ENCODE measurements around the gene CUX1. TPM values are rescaled to one million over a fixed set of nuclear protein-coding genes. Genes with fewer than 3 reads are reported as not detected.
"Not testable (repeated sequence)": the region's sequence is repeated elsewhere in the genome, so short reads cannot be mapped to it uniquely, and the experiment has no call there.

Gene CUX1
- total RNA-seq, 1 donor from 2014 or later, result 46.5 TPM

DNA sequence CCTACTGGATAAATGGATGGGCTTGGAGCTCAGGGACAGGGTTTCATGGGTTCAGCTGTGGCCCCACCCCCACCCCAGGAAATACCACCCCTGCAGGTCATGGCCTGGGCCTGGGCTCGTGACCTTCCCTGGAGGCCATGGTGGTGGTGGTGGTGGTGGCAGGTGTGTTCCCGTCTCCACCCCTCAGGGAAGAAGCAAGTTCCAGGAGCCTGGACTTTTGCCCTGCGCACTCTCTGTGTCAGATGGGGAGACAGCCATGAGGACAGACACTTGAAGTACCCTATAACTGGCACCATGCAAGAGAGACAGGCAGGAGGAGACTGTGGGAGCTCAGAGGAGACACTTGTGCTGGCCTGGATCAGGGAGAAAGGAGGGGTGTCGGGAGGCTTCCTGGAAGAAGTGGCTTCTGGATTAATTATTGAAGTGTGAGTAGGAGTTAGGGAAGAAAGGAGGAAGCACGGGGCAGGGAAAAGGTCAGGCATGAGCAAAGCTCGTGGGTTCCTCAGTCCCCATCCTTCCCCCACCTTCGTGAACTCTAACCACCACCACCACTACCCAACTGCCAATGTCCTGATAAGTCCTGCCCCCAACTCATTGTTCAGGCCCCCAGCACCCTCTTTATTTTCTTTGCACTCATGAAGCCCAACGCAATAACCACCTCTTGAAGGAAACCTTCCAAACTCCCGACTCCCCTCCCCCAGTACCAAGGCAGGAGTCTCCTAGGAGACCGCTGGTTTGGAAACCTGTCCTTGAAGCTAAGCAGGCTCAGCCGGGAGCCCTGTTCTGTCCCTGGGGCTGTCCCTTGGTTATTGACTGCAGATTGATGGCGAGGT, 478.1 kb downstream of the CUX1 start:
- DNase-seq (ENCODE audit: low read depth), result peak; percentile 42

GRCh38 chr7:102296179-102296438, 478.7 kb downstream of the CUX1 start:
- DNase-seq (ENCODE audit: low read depth), result no peak

DNA sequence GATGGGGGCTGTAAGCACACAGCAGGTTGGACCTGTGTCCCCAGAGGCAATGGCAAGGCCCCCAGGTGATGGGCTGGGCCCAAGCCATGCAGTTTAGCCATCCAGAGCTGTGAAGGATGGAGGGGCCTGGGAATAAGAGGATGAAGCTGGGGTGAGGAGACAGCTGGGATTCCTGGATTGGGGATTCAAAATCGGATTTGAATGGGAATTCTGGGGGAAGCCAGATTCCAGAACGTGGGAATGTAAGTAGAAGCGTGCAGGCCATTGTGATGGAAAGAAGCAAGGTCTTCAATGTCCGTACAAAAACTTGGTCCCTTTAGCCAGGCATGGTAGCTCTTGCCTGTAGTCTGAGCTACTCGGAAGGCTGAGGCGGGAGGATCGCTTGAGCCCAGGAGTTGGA, 479.1 kb downstream of the CUX1 start:
- DNase-seq (ENCODE audit: low read depth), result no peak

GRCh38 chr7:102297487-102298218, 480.2 kb downstream of the CUX1 start:
- no peak for DNase-seq (ENCODE audit: low read depth)

GRCh38 chr7:102300643-102301221, 483.3 kb downstream of the CUX1 start:
- no peak for DNase-seq (ENCODE audit: low read depth)

- DNase-seq (ENCODE audit: low read depth), result not testable (repeated sequence)
Observed at GRCh38 chr7:102301367-102301766, 483.9 kb downstream of the CUX1 start.

- DNase-seq (ENCODE audit: low read depth), result no peak
Observed at GRCh38 chr7:102302025-102302424, 484.6 kb downstream of the CUX1 start.

DNA sequence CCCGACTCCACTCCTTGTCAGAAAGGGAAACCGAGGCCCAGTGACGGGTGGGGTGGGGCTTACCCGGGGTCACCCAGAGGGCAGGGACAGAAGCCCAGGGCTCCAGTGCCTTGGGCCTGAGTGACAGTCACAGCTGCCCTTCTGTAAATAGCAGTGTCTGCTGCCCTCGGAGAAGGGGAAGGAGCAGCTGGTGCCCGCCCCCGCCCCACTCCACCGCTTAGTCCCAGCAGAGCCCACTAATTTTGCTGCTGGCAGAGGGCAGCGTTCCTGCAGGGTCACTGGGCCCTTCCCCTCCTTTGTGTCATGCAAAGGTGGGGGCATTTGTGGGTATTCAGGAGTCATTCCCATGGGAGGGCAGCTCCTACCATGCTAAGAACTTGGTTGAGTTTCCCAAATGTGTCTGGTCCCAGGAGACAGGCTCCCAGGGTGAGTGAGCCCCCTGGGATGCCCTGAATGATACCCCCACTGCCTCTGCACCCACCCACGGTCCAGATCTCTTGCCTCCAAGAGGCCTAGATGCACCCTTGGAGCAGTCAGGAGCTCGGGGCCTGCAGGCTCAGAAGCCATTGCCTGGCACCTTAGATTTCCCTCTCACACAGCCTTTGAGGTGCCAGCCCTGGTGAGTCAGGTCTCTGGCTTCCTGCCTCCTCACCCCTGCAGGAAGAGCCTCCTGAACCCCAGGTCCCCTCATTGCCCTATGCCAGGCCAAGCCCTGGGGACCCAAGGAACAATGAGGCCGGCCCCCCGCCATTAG, 486.4 kb downstream of the CUX1 start:
- DNase-seq (ENCODE audit: low read depth), result peak; percentile 100

GRCh38 chr7:102304668-102305067, 487.2 kb downstream of the CUX1 start:
- DNase-seq (ENCODE audit: low read depth), result peak; percentile 91

DNA sequence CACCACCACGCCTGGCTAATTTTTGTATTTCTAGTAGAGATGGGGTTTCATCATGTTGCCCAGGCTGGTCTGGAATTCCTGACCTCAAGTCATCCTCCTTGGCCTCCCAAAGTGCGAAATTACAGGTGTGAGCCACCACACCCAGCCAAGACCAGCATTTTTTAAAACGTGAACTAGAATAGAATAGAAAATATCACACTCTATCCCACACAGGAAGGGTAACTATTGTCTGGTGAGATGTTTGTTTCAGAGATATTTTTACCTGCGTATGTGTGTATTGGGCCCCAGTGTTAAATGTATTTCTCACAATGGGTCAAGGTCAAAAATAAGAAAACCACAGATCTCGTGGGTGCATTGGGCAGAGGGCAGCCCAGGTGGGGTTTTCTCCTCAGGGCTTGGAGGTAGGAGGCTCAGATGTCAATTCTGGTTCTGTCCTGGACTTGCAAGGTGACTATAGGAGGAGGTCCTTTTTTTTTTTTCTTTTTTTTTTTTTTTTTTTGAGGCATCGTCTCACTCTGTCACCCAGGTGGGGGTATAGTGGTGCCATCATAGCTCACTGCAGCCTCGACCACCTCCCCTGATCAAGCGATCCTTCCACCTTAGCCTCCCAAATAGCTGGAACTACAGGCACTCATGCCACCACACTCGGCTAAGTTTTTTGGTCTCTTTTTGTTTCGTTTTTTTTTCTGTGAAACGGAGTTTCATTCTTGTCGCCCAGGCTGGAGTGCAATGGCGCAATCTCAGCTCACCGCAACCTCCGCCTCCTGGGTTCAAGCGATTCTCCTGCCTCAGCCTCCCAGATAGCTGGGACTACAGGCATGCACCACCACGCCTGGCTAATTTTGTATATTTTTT, 488.2 kb downstream of the CUX1 start:
- no peak for DNase-seq (ENCODE audit: low read depth)

DNA sequence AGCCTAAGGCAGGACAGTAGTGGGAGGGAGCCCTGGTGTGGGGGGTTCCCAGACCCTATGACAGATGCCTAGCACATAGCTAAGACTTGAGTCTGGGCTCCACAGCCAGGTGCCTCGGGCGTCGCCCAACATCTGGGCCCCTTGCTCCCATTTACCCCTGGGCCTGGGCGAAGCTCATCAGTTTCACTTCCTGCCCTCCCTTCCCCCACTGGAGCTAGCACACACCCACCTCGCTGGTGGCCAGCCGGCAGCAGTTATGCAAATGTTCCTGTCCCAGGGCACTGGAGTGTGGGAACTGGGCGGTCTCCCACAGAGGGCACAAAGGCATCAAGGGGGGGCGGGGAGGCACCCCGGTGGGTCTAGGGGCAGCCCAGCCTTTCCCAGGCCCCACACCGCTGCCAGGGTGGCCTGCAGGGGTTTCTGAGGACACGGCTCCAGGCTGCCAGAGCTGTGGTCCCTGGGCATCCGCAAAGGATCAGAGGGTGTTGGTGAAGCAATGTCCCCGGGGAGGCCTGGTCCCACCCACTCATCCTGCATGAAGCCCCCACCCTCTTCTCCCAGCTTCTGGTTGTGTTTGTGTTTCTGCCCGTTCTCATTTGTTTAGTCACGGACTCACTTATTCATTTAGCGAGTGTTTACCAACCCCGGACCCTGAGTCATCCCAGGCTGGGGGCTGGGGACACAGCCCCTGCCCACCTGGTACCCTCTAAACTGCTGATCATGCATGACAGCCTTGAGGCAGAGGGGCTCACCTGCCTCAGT, 489.7 kb downstream of the CUX1 start:
- DNase-seq (ENCODE audit: low read depth), result peak; percentile 86

GRCh38 chr7:102310414-102310815, 493.0 kb downstream of the CUX1 start:
- no peak for DNase-seq (ENCODE audit: low read depth)

GRCh38 chr7:102312317-102312716, 494.9 kb downstream of the CUX1 start:
- no peak for DNase-seq (ENCODE audit: low read depth)

DNA sequence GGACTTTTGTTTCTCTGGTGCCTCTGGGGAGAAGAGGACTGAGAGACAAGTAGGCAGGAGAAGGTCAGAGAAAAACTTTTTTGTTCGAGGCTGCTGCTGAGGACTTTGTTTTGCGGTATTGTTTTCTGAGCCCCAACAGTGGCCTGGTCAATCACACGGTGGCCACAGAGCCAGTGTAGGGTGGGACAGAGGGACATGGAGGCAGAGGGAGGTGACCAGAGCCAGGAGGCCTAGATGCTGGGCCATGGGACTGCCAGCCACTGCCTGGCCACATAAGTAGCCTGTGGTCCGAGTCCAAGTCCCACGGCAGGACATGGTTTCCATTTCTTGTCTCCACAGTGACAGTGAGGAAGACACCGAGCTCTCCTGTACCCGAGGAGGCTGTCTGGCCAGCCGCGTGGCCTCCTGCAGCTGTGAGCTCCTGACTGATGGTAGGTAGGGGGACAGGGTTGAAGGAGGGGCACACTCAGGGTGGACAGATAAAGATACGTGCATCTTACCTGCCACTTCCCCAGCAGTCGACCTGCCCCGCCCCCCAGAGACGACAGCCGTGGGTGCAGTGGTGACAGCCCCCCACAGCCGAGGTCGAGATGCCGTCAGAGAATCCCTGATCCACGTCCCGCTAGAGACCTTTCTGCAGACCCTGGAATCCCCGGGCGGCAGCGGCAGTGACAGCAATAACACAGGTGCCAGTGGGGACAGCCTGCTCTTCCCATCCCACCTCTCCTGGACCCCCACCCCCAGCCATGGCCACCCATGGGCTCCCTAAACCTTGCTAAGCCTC, 496.8 kb downstream of the CUX1 start:
- no peak for DNase-seq (ENCODE audit: low read depth)

GRCh38 chr7:102317231-102318059, 500.0 kb downstream of the CUX1 start:
- no peak for DNase-seq (ENCODE audit: low read depth)

GRCh38 chr7:102318482-102318971, 501.1 kb downstream of the CUX1 start:
- DNase-seq (ENCODE audit: low read depth), result no peak

DNA sequence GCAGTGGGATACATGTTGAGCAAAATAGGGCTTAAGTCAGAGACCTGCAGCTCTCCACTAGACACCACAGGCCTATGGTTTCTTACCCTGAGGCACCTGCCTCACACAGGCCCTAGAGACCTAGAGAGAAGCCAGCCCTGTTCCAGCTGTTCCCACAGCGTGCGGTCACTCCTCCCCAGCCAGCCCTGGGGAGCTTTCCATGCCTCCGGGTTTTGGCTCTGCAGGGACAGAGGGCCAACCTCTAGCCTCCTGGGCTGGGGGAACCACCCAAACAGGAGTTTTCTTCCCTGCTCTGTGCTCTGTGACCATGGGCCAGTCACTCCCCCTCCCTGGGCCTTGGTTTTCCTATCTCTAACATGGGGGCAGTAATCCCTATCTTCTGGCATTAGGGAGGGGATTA, 502.2 kb downstream of the CUX1 start:
- DNase-seq (ENCODE audit: low read depth), result peak; percentile 58

- no peak for DNase-seq (ENCODE audit: low read depth)
Observed at GRCh38 chr7:102320181-102320580, 502.8 kb downstream of the CUX1 start.

All from myocyte (in vitro differentiated cells).